Measurements from ENCODE around the gene C8B. TPM values are rescaled to one million over a fixed set of nuclear protein-coding genes. Genes with fewer than 3 reads are reported as not detected.

The C8B gene
- total RNA-seq, 1 experiment from 2014 or later: not detected

DNA sequence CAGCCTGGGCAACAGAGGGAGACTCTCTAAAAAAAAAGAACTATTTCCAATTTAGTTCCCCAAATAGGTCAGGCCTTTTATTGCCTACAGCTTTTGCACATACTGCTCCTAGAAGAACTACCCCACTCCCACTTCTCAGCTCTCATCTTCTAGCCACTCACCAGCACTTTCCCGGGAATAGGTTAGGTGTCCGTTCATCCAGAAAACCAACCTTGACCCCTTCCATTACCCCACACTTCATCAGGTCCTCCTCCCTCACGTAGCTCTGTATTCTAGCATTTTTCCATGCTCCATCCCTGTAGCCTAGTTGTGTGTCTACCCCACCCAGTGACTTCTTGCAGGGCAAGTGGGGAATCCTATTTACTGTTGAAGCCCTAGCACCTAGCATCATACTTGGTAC lies 42.6 kb downstream of the C8B start:
- Histone ChIP-seq H2BK12ac (ENCODE audit: insufficient read length, low read depth, low read length) (no peak overlapping the region), H2BK5ac (ENCODE audit: insufficient read length, low read length) (no peak overlapping the region), H2BK120ac (ENCODE audit: low read depth, low read length, poor library complexity, severe bottlenecking) (no peak overlapping the region), H3K14ac (ENCODE audit: insufficient read depth, low read length) (no peak overlapping the region), H3T11ph (ENCODE audit: low read length) (no peak overlapping the region), H3K18ac (ENCODE audit: insufficient read length, low read depth, low read length) (no peak overlapping the region), H3K4me1 (ENCODE audit: insufficient read depth, low read length) (no peaks in the 10 kb centered on the region), H3K4me2 (ENCODE audit: insufficient read depth, insufficient read length, low read length) (no peak overlapping the region), H3K23ac (ENCODE audit: insufficient read length, low read depth, low read length) (no peak overlapping the region), H3K79me1 (ENCODE audit: insufficient read depth, low read depth, low read length, poor library complexity, severe bottlenecking) (no peaks in the 10 kb centered on the region), H4K5ac (ENCODE audit: insufficient read length, low read depth, low read length) (no peak overlapping the region), H3K27ac (ENCODE audit: insufficient read length, low read depth, low read length) (no peak overlapping the region), H3K9me3 (ENCODE audit: control insufficient read depth, low read depth, low read length) (no peaks in the 10 kb centered on the region), H4K8ac (replicated peaks; ENCODE audit: insufficient read length, low read depth, low read length) (no peak overlapping the region), H3K23me2 (ENCODE audit: insufficient read length, low read depth, low read length, poor library complexity, severe bottlenecking) (no peaks in the 10 kb centered on the region), H3K56ac (ENCODE audit: insufficient read length, low read depth, low read length) (no peak overlapping the region), H4K20me1 (ENCODE audit: control insufficient read depth, insufficient read depth, insufficient read length) (no peaks in the 10 kb centered on the region), H2AFZ (ENCODE audit: low read length) (no peak overlapping the region), H3K27me3 (ENCODE audit: insufficient read depth, low read length) (no peaks in the 10 kb centered on the region; the same call in 1 of the 2 replicates), H2BK20ac (ENCODE audit: low read depth, low read length, poor library complexity, severe bottlenecking) (no peak overlapping the region), H2BK15ac (ENCODE audit: low read depth, low read length) (no peak overlapping the region), H3K4ac (ENCODE audit: low read depth, low read length) (no peak overlapping the region), H4K91ac (ENCODE audit: insufficient read length, low read depth, low read length) (no peak overlapping the region), H3K9ac (ENCODE audit: extremely low read depth, insufficient read length, low read length) (no peak overlapping the region), H2AK5ac (ENCODE audit: insufficient read length, low read length) (no peak overlapping the region), H3K79me2 (ENCODE audit: insufficient read depth, low read length) (no peaks in the 10 kb centered on the region)
- Mint-ChIP-seq H3K27ac (no peak overlapping the region), H3K27me3 (ENCODE audit: low read depth) (no peaks in the 10 kb centered on the region), H3K36me3 (ENCODE audit: insufficient read depth in 1 of 3, low read depth in 3 of 3) (no peaks in the 10 kb centered on the region), H3K4me1 (peaks cover 21 to 25% of the 10 kb centered on the region in 2 experiments), H3K4me3 (no peak overlapping the region), H3K9me3 (no peaks in the 10 kb centered on the region)
- TF ChIP-seq, protein P1, sequence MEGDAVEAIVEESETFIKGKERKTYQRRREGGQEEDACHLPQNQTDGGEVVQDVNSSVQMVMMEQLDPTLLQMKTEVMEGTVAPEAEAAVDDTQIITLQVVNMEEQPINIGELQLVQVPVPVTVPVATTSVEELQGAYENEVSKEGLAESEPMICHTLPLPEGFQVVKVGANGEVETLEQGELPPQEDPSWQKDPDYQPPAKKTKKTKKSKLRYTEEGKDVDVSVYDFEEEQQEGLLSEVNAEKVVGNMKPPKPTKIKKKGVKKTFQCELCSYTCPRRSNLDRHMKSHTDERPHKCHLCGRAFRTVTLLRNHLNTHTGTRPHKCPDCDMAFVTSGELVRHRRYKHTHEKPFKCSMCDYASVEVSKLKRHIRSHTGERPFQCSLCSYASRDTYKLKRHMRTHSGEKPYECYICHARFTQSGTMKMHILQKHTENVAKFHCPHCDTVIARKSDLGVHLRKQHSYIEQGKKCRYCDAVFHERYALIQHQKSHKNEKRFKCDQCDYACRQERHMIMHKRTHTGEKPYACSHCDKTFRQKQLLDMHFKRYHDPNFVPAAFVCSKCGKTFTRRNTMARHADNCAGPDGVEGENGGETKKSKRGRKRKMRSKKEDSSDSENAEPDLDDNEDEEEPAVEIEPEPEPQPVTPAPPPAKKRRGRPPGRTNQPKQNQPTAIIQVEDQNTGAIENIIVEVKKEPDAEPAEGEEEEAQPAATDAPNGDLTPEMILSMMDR (conservative IDR thresholded peaks at IDR 0.05): no peak
- no peak for DNase-seq
- no CpG with 5 or more reads among the region's 3 CpGs for WGBS (ENCODE audit: extremely low coverage, insufficient read length, low lambda C conversion rate)

All from H9 (cell line).